Subcutaneous adipose tissue (tissue), 4 donors: ENCODE results near the gene AMBP. TPM values are rescaled to one million over a fixed set of nuclear protein-coding genes. Genes with fewer than 3 reads are reported as not detected.

ENCODE experiments used
- total RNA-seq, 4 donors: library from RNA; depleted of rRNA; stranded (reverse); fragments of >200 nt; gene quantifications; one replicate each; pipeline ENCODE4 v1.1.0, GENCODE V29; 2016
- TF ChIP-seq, protein P1 (sequence below): fragments of 450-650 bp; IDR thresholded peaks from one replicate; pipeline ENCODE4 v1.5.1; 2016; ENCODE audit warnings: low read depth, mild to moderate bottlenecking, control low read depth, antibody characterized with exemption, moderate library complexity

AMBP gene
- total RNA-seq, 4 donors from 2014 or later: not detected

DNA sequence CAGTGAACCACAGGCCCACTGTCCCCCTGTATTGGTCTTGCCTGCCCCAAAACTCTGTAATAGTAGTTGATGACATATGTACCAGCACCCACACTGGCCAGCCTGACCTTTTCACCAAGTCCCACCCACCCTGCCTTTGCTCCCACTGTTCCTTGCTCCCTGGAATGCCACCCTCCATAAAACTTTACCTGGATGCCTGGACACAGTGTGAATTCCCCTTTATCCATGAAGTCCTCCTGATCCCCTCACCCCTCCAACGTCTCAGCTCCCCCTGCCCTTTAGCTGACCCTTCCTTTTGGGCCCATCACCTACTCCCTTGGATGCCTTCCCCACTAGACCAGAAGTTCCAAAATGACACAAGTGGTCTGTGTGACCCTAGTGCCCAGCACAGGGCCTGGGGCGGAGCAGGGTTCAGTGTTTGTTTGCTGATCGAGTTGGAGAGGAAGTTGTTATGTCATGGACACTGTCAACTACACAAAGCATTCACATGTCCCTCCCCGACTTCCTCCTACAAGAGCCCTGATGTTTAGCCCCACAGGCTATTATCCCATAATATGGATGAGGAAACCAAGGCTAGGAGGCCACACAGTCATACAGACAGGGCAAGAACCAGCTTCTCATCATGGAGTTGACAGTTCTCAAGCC, 16.1 kb downstream of the AMBP start:
- TF ChIP-seq, protein P1, sequence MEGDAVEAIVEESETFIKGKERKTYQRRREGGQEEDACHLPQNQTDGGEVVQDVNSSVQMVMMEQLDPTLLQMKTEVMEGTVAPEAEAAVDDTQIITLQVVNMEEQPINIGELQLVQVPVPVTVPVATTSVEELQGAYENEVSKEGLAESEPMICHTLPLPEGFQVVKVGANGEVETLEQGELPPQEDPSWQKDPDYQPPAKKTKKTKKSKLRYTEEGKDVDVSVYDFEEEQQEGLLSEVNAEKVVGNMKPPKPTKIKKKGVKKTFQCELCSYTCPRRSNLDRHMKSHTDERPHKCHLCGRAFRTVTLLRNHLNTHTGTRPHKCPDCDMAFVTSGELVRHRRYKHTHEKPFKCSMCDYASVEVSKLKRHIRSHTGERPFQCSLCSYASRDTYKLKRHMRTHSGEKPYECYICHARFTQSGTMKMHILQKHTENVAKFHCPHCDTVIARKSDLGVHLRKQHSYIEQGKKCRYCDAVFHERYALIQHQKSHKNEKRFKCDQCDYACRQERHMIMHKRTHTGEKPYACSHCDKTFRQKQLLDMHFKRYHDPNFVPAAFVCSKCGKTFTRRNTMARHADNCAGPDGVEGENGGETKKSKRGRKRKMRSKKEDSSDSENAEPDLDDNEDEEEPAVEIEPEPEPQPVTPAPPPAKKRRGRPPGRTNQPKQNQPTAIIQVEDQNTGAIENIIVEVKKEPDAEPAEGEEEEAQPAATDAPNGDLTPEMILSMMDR: no peak

DNA sequence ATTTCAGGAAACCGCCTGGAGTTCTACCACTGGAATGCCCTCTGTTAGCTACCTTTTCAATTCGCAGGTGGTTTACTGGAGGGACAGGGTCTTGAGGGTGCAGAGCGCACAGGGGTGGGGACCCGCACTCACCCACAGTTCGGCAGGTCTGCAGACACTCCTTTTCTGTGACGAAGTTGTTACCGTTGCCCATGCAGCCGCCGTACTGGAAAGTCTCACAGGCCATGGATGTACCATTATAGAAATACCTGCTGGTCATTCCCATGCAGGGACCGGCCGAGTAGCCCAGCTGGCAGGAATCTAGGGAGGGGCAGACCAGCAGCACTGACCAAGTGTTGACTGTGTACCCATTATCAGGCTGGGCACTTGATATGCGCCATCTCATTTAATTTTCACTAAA, 16.8 kb downstream of the AMBP start:
- TF ChIP-seq, protein P1: no peak

DNA sequence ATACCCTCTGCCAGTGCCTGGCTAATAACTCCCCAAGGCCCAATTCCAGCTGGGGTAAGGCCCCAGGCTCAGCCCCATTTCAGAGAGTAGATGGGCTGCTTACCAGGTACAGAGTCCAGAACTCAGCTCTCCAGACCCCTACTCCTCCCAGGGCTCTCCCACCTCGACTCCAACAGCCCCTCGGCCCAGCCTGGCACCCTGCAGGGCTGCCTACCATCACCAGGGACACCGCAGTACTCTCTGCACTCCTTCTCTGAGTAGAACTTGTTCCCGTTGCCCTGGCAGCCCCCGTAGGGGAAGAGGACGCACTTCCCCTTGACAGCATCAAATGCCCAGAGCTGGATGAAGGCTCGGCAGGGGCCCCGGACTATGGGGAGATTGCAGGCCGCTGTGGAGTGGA, 17.4 kb downstream of the AMBP start:
- TF ChIP-seq, protein P1: no peak

DNA sequence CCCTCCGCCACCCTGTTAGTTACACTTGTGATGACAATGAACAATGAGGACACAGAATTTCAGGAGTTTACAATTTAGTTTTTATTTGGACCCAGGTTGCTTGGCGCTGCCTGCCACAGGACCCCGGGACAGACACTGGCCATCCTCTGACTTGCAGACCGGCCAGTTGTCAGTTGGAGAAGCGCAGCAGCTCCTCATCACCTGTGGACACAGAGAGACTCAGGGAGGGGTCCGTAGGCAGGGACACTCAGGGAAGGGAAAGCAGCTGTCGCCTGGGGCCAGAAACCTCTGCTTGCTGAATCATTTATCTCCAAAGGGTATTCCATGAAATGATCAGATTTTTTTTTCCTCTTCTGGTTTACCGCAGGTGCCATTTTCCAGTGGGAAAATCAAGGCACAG, 18.0 kb downstream of the AMBP start:
- TF ChIP-seq, protein P1: no peak

DNA sequence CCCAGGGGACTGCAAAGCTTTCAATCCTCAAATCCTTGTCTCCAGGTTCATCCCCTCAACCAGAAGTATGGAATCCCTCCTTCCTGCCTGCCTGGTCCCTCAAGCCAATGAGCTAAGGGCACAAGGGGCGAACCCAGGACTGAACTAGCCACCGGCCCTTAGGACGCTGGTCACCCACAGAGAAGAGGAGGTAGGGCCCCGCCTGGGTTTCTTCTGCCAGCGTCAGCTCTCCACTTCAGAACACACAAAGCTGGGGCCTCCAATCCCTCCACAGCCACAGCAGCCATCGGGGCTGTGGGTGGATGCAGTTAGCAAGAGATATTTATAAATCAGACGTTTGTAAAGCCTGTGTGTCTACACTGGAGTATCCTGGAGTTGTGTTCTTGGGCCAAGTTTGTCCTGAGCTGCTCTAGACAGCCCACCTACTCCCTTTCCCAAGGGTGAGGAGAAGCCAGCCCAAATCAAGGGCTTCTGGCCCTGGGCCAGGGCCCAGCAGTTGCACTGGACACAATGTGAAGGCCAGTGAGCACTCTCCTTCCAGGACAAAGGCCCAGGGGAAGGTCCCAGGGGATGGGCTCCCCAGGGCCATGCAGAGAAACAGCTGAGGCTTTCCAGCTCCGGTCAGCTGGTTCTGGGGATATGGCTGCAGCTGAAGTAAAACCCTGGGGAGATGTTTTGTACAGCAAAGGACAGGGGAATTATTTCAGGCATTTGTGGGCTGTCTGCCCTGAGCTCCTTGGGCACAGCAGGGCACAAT, 18.9 kb downstream of the AMBP start:
- TF ChIP-seq, protein P1: no peak

DNA sequence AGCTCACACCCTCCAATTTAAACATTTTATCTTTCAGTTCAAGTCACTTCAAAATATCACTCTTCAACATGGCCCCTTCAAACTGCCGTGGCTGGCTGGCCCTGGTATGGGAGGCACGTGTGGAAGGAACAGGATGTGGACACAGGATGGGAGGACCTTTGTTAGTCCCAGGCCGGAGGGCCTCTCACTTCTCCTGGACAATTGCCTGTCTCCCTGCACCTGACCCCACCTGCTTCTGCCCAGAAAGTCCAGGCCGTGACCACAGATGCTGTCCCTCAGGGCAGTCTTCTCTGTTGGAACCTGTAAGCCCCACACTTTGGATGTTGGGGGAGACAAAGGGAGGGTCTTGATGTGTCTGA, 19.4 kb downstream of the AMBP start:
- TF ChIP-seq, protein P1: no peak

DNA sequence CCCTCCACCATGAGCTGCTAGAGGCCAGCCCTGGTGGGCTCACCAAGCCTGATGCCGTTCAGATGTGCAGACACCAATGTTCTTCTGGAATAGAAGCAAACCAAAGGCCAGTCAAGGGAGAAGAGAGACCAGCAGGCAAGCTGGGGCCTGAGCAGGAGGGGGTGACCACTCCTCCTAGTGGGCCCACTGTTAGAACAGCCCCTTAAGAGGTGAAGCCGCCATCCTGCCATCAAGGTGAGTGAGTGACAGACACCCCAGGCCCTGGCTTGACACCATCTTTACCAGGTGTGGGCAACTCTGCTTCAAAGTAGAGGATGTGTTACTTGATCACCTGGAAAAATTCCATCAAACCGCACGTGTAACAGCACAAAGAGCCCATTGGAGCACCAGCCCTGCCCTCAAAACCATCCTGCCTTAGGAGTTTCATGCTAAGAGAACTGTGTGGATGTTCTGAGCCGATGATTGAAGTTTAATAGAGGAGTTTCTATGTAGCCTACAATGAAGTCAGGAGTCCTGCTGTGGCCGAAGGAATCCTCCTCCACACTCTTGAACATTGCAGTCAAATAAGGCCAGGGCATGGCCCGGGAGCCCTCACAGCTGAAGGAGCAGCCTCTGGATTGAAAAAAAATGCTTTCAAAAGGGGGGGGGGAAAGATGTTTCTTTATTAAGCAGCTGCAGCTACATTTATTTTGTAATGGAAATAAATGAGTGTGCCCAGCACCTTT, 20.8 kb downstream of the AMBP start:
- TF ChIP-seq, protein P1: no peak
